Psoas muscle (tissue), 8 donors: ENCODE data around the gene ROM1. TPM values are rescaled to one million over a fixed set of nuclear protein-coding genes. Genes with fewer than 3 reads are reported as not detected.

Experiments used
- ATAC-seq, 4 donors: fragments of 200-7000 bp; cut with Tn5 transposase; one replicate each; pipeline ENCODE4 v1.9.1; 2020; ENCODE audit warnings: moderate library complexity in 3 of 4, mild to moderate bottlenecking in 2 of 4
- DNase-seq, 2 donors: peaks; one replicate each; pipeline ENCODE4 v3.0.0-alpha.2; 2020
- H3K27ac ChIP-seq: fragments of 200-600 bp; one replicate; pipeline ENCODE4 v1.8.0; 2022
- H3K27me3 ChIP-seq, 3 donors: fragments of 200-600 bp in 1 of 3; one replicate each; pipeline versions ENCODE4 v1.6.1 to v1.8.0; 2013 to 2022; ENCODE audit warnings: low read length in 2 of 3, mild to moderate bottlenecking in 2 of 3, moderate library complexity in 1 of 3; ENCODE audit not compliant: insufficient read depth in 3 of 3
- H3K36me3 ChIP-seq, 2 donors: fragments of 200-600 bp in 1 of 2; one replicate each; pipeline versions ENCODE4 v1.6.1 to v1.8.0; 2013 to 2022; ENCODE audit warnings: low read depth in 1 of 2, mild to moderate bottlenecking in 1 of 2, moderate library complexity in 1 of 2; ENCODE audit not compliant: insufficient read depth in 1 of 2
- H3K4me1 ChIP-seq: fragments of 200-600 bp; one replicate; pipeline ENCODE4 v1.8.0; 2022
- H3K4me3 ChIP-seq: fragments of 200-600 bp; one replicate; pipeline ENCODE4 v1.8.0; 2022; ENCODE audit warnings: mild to moderate bottlenecking
- H3K9me3 ChIP-seq: fragments of 200-600 bp; one replicate; pipeline ENCODE4 v1.8.0; 2022
- CTCF ChIP-seq: fragments of 200-600 bp; IDR thresholded peaks from one replicate; pipeline ENCODE4 v1.8.0; 2022; ENCODE audit warnings: antibody characterized with exemption
- WGBS, 3 donors: extraction: QIAGEN DNeasy Blood & Tissue Kit; methylation state at CpG; one replicate each; pipeline versions ENCODE4 v1.1.6 to v1.1.7; 2013; 5-methylcytosine and 5-hydroxymethylcytosine counted together
- intact Hi-C, 2 donors: fragments of 100-400 bp; cut with DNase I; formaldehyde crosslinking; loops; one replicate each; pipeline versions ENCODE4 v1.11.0 to v1.14.2; 2022
- polyA plus RNA-seq, 3 donors: library from polyadenylated mRNA; stranded (reverse); fragments of 200-250 nt; gene quantifications; one replicate each; pipeline ENCODE4 v1.2.3, GENCODE V29; 2013
- total RNA-seq, 4 donors: library from RNA; stranded (reverse); fragmentation: NEBNext Ultra II Directional in 2 of 4; extraction: Animal tissue kit (Norgen Biotek cat#: 25700) in 2 of 4; gene quantifications; one replicate each; pipeline versions ENCODE4 v1.2.1 to v1.2.4, GENCODE V29; 2021 to 2023
- donor health status: healthy with polysubstance abuse.
- donor health status: DM: no; HTN: no; CAD: no; lungs with moderate emphysema.
- donor health status: Bipolar disorder and iron deficiency.
- donor health status: healthy.
- donor health status: DM: yes; HTN: yes; CAD: no.
- donor health status: DM: no; HTN: no; CAD: no.
- donor health status: DM: no; HTN: no; CAD: no.
- donor health status: DM: yes; HTN: yes; CAD: no.

Gene ROM1
- total and polyA plus RNA-seq, 7 donors: 2.0 to 5.5 (median 3.7) TPM

GRCh38 chr11:62573592-62574362, 39.3 kb upstream of the ROM1 start, which contains the start of gene EEF1G:
Gene EEF1G (minus strand): TSS chr11:62573891. CDS start chr11:62573842, 49 bp downstream.
- WGBS, 3 donors: 0% methylated on average over 46 of the region's 46 CpGs
- Histone ChIP-seq H3K36me3 (peaks cover 5 to 73% of the 10 kb centered on the region in 2 donors), H3K4me3 (peak within 1 kb of the TSS; percentile 90), H3K27me3 (no peaks in the 10 kb centered on the region), H3K4me1 (peaks cover 56% of the 10 kb centered on the region), H3K27ac (peak within 1 kb of the TSS; percentile 92), H3K9me3 (no peaks in the 10 kb centered on the region)
- intact Hi-C loops: loop anchor here in 1 of 2 donors (10.0 kb wide), 1 partner anchor 281 kb away; no protein-coding TSS in a partner anchor
- peak; percentile 92 to 94 (median 94) for ATAC-seq
- DNase-seq: peak; percentile 98 to 99
- TF ChIP-seq CTCF: no peak

- peaks cover 57% of the 10 kb centered on the region for H3K4me1 ChIP-seq
- peak overlapping the region; percentile 92 for H3K27ac ChIP-seq
- DNase-seq (peak in 1 of 2 donors; percentile 71), ATAC-seq (peak; percentile 10 to 23 (median 18))
- H3K36me3 ChIP-seq: peaks cover 5 to 73% of the 10 kb centered on the region in 2 donors
- no peaks in the 10 kb centered on the region for H3K27me3 ChIP-seq
- WGBS, 3 donors: 0 to 1% (median 1%) methylated on average over 33 of the region's 33 CpGs
- intact Hi-C loops: loop anchor here in 1 of 2 donors (10.0 kb wide), 1 partner anchor 280 kb away; no protein-coding TSS in a partner anchor
- peak overlapping the region; percentile 90 for H3K4me3 ChIP-seq
- no peaks in the 10 kb centered on the region for H3K9me3 ChIP-seq
- TF ChIP-seq CTCF: no peak
Observed at GRCh38 chr11:62574363-62575071, 38.5 kb upstream of the ROM1 start.

- intact Hi-C loops: loop anchor here in 1 of 2 donors (10.0 kb wide), 1 partner anchor 280 kb away; no protein-coding TSS in a partner anchor
- H3K9me3 ChIP-seq: no peaks in the 10 kb centered on the region
- H3K4me3 ChIP-seq: peak overlapping the region; percentile 90
- H3K36me3 ChIP-seq: peaks cover 5 to 71% of the 10 kb centered on the region in 2 donors
- 18 to 36% (median 25%) methylated on average over 17 of the region's 17 CpGs for WGBS, 3 donors
- H3K27ac ChIP-seq: peak overlapping the region; percentile 92
- ATAC-seq (no peak), DNase-seq (peak in 1 of 2 donors; percentile 65)
- TF ChIP-seq CTCF: no peak
- no peaks in the 10 kb centered on the region for H3K27me3 ChIP-seq
- peaks cover 53% of the 10 kb centered on the region for H3K4me1 ChIP-seq
Observed at GRCh38 chr11:62575156-62575555, 37.9 kb upstream of the ROM1 start.

GRCh38 chr11:62575837-62576236, 37.2 kb upstream of the ROM1 start:
- no peak for TF ChIP-seq CTCF
- H3K9me3 ChIP-seq: no peaks in the 10 kb centered on the region
- H3K4me3 ChIP-seq: peak overlapping the region; percentile 90
- peaks cover 50% of the 10 kb centered on the region for H3K4me1 ChIP-seq
- WGBS, 3 donors: 74 to 78% (median 76%) methylated on average over 14 of the region's 14 CpGs
- H3K27ac ChIP-seq: peak overlapping the region; percentile 92
- ATAC-seq (no peak), DNase-seq (peak in 1 of 2 donors; percentile 46)
- intact Hi-C loops: loop anchor here in 1 of 2 donors (10.0 kb wide), 1 partner anchor 279 kb away; no protein-coding TSS in a partner anchor
- H3K27me3 ChIP-seq: no peaks in the 10 kb centered on the region
- peaks cover 3 to 71% of the 10 kb centered on the region in 2 donors for H3K36me3 ChIP-seq
